GM18861 (cell line): ENCODE measurements around the gene WNT9B.

Experiments used
- ATAC-seq: cut with Tn5 transposase; IDR thresholded peaks from one replicate; pipeline ENCODE4 v1.9.1; 2021; ENCODE audit not compliant: unreplicated experiment

WNT9B gene, protein sequence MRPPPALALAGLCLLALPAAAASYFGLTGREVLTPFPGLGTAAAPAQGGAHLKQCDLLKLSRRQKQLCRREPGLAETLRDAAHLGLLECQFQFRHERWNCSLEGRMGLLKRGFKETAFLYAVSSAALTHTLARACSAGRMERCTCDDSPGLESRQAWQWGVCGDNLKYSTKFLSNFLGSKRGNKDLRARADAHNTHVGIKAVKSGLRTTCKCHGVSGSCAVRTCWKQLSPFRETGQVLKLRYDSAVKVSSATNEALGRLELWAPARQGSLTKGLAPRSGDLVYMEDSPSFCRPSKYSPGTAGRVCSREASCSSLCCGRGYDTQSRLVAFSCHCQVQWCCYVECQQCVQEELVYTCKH

DNA sequence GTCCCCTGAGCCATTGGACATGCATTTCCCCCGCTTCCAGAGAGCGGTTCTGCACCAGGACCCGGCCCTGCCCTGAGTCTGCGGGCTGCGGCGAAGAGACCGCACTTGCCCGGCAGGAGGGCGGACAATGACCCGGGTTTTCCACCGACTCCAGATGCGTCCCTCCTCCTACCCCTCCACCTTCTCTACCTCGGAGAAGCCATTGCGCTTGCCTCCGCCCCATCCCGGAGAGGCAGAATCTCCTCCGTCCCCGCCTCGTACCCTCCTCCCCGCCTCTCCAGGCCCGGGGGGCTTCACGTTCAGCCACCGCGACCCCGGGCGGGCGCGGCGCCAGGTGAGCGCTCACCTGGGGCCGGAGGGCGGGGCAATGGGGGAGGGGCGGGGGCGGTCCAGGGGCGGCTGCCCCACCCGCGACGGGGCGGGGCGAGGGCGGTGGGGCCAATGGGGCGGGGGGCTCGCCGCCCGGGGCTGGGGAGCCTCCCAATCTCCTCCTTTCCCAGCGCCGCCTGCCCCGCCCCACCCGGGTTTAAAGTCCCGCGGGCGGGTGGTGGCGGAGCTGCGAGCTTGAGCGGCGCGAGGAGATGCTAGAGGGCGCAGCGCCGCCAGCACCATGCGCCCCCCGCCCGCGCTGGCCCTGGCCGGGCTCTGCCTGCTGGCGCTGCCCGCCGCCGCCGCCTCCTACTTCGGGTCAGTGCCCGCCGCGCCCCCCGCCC, at the start of gene WNT9B:
Gene WNT9B, plus strand, starts transcription at position 555 of the 713 bp plus-strand sequence. Its CDS starts 56 bp downstream, at position 611.
- no peak for ATAC-seq

DNA sequence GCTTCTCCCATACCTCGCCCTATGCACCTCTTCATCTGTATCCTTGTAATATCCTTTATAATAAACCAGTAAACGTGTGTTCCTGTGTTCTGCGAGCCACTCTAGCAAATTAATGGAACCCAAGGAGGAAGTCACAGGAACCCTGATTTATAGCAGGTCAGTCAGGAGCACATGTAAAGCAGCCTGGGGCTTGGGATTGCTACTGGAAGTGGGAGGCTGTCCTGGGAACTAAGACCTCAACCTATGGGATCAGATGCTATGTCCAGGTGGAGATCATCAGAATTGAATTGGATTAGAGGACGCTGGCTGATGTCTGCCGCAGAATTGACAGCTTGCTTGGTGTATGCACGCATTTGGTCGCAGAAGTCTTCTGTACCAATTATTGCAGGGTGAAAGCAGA, 48.6 kb upstream of the WNT9B start:
- no peak for ATAC-seq

DNA sequence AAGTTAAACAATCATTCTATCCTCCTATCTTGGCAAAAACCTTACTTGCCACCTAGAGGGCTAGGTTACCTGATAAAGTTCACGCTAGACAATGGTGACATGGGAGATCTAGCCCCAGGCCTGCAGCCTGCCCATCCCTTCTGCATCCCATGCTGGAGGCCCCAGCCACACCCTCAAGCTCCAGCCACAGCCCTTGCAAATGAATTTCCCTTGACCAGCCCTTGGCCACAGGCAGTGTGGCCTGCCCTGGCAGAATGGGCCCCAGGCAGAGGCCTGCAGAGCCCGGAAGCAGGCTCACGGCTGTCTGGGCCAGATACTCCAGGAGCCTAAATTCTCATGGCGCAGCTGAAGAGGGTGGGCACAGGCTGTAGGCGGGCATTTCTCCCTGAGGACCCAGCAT, 47.8 kb upstream of the WNT9B start:
- no peak for ATAC-seq

DNA sequence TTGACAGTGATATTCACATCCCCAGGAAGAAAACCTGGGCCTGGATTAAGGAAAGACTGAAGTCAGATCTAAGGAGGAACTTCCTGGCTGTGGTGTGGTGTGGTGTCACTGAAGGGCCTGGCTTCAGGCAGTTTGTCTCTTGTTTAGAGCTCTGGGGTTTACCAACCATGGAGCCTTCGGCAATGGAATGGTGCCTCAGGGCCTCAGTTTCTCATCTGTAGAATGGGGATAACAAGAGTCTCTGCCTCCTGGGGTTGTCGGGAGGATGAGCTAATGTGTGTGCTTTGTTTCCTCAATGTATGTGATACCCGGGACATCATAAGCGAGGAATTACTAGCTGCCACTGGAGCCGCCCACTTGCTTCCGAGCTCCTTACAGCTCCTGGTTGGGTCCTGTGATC, 45.6 kb upstream of the WNT9B start:
- no peak for ATAC-seq

DNA sequence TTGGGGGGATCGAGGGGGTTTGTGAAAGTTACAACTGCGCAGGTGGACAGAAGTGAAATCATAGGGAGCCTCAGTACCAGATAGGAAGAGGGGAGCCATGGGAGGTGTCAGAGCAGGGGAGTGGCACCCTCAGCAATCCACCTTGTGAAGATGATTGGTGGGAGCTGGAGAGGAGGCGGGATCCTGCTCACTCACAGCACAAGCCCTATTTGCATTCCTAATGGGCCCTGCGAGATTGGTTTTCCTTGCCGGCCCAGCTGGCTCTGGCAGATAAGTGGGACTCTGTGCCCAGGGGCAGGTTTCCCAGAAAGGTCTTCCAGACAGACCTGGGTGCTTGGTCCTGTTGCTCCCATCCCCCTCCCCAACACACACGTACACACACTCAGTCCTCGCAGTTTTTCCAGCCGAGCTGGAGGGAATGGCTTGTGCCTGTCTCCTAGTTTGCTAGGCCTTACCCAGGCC, 42.2 kb upstream of the WNT9B start:
- ATAC-seq = no peak

DNA sequence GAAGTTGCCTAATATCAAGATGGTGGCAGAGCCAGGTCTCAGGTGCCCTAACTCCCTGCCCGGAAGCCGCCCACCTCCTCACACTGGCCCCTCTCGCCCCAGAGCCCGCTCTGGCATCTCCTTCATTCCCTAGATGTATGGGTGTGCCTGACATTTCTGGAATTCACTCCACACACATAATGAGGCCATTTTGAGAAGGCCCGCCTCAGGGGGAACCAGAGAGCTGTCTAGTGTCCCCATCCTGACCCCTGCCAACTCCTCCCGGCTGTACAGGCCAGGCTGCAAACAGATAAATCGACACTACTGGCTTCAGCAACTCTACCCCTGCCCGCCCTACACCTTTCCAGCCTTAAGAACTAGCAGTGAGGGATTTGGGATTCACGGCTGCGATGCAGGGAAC, 40.5 kb upstream of the WNT9B start:
- ATAC-seq = no peak

DNA sequence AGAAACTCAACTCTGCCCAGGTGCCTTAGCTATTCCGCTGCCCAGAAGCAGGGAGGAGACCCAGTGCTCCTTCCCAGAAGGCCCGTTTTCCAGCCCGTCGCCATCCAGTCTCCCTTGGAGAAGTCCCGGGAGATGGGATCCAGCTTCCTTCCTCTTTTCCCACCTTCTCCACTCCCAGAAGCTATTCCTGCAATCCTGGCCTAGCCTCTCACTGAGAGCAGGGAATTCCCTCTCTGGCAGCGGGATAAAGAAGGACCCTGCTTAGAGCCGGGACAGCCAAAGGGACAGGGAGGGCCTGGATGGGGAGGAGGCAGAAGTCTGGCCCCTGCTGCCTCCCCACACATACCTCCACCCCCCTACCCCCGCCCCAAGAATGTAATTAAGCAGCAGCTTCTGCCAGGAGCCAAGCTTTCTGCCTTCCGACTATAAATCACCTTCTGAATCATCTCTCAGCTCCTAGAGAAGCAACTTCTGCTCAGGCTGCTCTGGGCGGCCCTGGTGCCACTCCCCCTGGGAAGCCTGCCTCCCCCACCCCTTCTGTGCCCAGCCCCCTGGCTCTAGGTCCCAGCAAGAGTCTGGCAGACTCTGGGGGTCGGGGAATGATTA, 39.3 kb upstream of the WNT9B start:
- ATAC-seq = no peak

DNA sequence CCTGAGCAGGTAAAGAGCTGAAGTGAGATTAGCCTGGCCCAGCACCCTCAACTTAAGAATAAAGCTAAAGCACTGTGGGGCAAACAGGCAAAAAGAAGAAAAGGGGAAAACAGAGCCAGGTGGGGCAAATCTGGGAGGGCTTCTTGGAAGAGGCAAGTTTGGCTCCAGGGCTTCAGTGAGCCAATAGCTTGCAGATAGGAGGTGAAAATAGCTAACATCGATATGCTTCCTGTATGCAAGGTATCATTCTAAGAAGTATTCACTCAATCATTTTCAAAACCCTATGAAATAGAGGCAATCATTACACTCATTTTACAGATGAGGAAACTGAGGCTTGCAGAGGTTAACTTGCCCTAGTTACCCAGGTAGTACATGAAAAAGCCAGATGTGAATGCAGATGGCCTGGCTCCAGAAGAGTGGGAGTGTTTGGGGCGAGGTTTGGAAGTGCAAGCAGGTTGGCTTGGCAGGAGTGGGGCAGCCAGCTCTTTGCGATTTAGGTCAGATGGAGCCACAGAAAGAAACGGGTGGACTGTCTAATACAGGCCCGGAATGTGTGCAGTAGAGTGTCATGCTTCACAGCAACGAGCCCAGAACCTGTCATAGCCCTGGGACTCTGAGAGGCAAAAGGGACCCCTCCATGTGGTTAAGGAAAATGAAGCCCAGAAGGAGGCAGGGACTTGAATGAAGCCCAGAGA, 38.6 kb upstream of the WNT9B start:
- ATAC-seq = no peak

DNA sequence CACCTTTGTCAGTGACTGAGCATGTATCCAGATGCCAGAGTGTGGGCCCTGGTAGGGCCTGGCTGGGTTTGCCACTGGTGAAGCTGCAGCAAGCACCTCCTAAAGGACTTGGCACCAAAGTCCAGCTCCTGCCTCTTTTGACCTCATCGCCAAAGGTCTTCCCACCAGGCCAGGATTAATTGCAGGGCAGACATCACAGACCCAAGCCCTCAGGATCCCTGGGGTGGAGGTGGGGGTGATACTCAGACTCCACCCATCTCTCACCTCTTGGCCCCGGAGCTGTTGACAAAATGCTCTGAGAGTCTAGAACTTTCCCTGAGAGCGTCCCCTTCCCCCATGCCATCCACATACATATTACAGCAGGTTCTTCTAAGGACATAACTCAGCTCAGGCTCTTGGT, 37.5 kb upstream of the WNT9B start:
- no peak for ATAC-seq

DNA sequence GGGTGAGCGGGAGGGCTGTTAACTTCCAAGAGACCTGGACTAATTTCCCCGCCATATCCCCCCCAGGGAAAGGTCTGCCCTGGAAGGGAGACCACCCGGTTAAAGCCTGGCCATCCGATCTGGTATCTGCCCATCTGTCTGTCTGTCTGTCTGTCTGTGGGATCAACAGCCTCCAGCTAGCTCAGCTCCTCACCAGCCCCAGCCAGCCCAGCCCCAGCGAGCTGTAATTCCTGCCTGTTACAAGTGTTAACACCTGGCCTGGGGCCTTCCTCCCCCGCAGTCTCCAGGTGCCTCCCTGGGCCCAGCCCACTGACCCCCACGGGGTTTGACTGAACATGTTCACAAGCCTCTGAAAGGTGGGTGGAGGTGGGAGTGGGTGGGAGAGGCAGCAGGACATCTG, 36.9 kb upstream of the WNT9B start:
- no peak for ATAC-seq

DNA sequence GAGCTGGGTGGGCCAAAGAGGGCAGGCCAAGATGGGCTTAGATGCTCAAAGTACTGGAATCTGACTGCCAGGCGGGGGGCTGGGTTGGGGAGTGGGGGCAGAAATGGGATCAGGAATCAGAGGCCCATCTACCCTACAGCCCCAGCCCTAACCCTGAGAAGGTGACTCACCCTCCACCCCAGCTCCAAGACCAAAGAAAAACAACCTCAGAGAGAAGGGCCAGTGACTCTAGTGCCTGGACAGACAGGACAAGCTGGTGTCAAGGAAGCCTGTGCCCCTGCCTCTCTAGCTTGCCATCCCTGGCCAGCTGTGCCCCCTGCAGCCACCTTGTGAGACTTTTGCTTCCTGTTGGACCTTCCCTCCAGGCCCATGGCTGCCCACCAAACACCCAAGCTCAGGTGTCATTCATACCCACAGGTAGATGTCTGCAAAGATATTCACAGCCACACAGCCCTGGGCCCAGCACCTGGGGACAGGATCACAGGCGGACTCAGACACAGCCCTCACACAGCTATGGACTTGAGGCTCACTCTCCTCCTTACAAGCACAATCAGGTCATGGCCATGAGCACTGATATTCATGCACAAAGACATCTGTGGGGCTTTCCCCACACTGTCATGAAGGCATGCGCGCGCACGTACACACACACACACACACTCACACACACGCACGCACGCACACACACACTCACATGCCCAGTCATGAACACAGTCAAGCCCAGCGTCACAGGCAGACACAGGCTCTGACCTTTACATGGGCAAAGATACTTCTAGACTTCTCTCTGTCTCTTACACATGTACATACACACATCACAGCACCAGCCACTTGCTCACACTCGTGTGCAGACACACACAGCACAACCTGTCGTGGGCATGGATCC, 35.7 kb upstream of the WNT9B start:
- ATAC-seq = no peak

DNA sequence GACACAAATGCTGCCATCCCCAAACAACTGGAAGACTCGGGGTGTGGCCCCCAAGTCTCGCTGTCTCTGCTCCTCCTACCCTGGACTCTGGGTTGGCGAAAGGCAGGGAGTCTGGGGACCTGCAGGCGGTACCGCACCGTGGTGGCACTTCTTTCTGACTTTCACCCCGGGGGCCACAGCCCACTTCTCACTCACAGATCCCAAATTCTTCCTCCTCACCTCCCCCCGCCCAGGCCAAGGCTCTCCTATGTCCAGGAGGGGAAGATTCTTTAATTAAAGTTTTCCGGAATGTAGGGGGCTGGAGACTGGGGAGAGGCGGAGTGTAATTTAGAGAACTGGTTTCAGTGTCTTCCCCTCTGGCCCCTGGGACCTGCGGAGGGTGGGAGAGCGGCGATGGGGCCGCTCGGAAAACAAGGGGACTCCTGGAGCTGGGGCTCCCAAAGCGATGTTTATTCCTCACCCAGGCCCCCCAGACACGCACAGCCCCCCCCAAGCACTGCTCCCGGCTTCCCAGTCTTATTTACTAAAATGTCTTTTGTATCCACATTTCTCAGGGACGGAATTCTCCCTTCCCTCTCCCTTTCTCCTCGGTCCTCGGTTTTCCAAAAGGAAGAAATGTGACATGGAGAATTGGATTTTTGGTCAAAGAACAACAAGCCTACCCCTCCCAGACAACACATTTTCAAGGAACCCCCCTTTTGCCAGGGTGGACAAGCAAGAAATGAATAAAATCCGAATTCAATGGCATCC, 34.1 kb upstream of the WNT9B start:
- no peak for ATAC-seq

DNA sequence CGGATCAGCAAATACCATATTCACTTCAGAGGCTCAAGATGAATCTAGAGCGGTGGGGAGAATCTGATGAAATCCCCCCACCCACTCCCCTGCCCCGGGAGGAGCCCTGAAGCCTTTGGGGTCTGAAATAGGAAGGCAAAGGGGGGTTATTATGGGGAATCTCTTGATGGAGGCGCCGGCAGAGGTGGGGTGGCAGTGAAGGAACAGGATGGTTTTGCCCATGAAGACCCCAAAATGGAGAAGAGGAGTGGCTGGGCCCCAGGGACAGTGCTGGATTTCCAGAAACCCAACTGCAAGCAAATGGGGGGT, 33.5 kb upstream of the WNT9B start:
- no peak for ATAC-seq

DNA sequence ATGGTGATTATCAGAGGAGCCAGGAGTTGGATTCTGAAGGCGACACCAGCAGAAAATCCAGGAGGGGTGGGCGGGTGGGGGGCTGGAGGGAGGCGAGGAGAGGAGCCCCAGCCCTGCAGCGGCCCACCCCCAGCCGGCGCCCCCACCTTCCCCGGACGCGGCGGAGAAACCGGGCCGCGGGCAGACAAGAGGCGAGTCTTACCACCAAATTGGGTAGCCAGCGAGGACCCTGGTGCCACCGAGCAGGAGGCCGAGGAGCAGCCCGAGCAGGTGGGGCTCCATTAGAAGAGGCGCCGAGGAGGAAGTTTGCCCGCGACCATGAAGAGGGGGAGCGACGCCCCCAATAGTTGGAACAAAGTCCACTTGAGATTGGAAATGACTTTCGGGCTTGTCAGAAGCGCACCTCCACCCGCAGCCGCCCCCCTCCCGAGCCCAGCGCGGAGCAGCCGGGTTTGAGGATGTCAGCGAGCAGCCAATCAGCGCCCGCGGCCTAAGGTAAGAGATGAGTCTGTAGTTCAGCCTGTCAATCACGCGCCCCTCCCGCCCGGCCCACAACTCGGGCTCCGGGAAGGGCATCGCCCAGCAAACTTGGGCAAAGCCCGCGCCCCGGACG, 33.0 kb upstream of the WNT9B start, which contains the start of gene WNT3:
Gene WNT3, minus strand, starts transcription at position 377 of the 613 bp plus-strand sequence. Its CDS starts 95 bp downstream, at position 282.
- ATAC-seq = no peak

DNA sequence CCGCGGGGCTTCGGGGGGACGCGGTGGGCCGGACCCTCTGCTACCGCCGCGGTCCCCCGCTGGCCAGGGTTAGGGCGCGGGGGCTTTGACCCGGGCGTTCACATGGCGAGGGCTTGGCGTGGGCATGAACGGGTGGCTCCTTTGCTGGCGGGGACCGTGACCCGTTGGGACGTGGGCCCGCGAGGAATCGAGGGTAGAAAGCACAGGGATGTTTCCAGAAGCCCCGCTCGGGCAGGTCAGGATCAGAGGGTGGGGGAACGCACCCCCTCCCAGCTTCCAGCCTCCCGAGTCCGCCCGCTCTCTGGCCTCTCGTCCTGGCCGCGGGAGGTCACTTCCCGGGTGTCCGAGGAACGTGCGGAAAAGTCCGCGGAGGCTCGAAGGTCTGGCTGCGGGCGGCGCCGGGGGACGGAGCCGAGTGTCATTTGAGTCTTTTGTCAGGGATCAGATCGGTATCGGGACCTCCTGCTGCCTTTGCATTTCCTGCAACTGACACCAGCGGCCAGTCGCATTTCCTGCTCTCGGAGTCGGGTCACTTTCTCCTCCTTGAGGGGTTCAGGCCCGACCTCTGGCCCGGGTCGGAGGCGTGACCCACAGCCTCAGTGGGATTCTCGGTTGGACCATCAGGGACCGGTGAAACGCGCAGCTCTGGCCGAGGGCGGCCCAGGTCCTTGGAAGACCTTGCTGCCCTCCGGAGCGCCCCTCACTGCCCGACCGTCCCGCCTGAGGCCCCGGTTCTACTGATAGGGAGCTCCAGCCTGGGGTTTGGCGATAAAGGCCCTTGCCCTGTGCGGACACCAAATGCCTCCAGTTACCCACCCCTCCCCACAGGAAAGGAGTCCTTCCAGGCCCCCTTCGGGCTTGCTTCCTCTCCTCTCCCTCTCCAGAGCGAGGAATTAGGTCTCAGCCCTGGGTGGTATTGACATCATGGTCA, 32.2 kb upstream of the WNT9B start:
- no peak for ATAC-seq

DNA sequence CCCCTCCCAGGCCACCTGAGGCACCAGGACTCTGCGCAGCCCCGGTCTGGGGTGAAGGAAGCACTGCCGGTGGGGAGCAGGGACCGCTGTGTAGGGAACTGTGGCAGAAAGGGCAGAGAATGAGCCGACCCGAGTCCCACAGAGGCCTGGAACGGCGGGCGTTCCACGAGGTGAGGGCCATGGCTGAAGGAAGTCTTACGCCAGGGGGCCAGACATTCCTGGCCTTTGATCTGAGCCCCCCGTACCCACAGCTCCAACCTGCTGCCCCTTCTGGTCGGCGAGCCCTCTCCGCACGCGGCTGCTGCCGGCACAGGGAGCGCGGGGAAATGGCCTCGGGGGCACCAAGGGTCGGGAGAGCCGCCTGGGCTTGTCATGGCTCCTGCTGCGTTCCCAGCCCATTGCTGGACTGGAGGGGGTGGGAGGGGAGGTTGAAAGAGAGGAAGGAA, 31.5 kb upstream of the WNT9B start:
- no peak for ATAC-seq

DNA sequence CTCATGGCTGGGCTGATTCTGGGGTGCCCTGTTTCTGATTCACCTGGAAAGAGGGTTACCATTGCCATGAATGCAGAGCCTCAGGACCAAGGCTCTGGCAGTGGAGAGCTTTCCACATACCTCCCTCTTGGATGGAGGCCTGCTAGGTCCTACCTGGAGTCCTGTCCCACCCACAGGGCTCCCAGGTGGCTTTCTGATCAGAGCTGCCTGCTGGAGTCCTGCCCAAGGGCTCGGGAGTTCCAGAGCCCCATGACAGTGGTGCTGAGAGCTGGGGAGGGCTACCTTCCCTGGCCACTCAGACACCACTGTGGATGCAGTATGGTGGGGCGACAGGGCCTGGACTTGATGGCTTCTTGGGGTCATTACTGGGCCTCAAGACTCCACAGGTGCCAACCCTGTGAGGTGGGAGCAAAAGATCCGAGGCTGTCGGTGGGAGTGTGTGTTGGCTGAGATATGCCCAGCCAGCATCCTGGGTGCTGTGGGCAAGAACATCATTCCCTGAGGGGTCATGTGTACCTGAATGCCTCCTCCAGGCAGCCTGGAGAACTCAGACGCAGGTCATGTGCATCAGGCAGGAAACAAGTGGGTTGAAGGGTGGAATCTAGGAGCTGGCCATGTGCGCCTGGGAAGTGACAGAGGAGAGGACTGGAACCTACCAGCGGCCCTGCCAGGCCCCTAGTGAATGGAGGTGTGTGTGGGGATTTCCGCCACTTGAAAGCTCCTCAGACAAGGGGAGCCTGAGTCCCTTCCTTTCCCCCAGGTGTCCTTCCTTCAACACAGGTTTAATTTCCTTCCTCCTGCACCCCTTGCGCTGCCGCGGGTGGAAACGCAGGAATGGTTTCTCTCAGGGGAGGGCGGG, 30.6 kb upstream of the WNT9B start:
- no peak for ATAC-seq
